Activated T-cell treated with anti-CD3 and anti-CD28 coated beads, Interleukin-2, amount 50 U/mL, for 24 hours (primary cell): Measurements from ENCODE around the gene PLEKHG2.
A peak's percentile ranks its signal among the peaks of the same experiment; 100 is the strongest.

ENCODE experiments used
- DNase-seq: peaks from one replicate; pipeline ENCODE4 v3.0.0-alpha.2; 2020
- H3K27ac Mint-ChIP-seq: 2 replicates; pipeline ENCODE4 v1.8.0; 2020; ENCODE audit warnings: mild to moderate bottlenecking, mixed read lengths
- H3K27me3 Mint-ChIP-seq: 2 replicates; pipeline ENCODE4 v1.8.0; 2020; ENCODE audit warnings: mixed read lengths
- H3K36me3 Mint-ChIP-seq: 2 replicates; pipeline ENCODE4 v1.8.0; 2020; ENCODE audit warnings: low read depth, mixed read lengths
- H3K4me1 Mint-ChIP-seq: 2 replicates; pipeline ENCODE4 v1.8.0; 2020; ENCODE audit warnings: low read depth, mixed read lengths
- H3K4me3 Mint-ChIP-seq: 2 replicates; pipeline ENCODE4 v1.8.0; 2020; ENCODE audit warnings: mild to moderate bottlenecking, moderate library complexity, mixed read lengths
- H3K9me3 Mint-ChIP-seq: 2 replicates; pipeline ENCODE4 v1.8.0; 2020; ENCODE audit warnings: mixed read lengths

Gene PLEKHG2

DNA sequence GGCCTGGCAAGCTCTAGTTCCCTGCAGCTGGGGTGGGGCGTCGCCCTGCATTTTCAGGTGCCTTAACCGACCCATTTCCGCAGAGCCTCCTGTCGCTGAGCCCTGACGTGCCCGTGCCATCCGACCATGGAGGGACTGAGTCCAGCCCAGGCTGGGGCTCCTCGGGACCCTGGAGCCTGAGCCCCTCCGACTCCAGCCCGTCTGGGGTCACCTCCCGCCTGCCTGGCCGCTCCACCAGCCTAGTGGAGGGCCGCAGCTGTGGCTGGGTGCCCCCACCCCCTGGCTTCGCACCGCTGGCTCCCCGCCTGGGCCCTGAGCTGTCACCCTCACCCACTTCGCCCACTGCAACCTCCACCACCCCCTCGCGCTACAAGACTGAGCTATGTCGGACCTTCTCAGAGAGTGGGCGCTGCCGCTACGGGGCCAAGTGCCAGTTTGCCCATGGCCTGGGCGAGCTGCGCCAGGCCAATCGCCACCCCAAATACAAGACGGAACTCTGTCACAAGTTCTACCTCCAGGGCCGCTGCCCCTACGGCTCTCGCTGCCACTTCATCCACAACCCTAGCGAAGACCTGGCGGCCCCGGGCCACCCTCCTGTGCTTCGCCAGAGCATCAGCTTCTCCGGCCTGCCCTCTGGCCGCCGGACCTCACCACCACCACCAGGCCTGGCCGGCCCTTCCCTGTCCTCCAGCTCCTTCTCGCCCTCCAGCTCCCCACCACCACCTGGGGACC lies 4.6 kb upstream of the PLEKHG2 start:
- Mint-ChIP-seq H3K36me3 (peaks cover 27% of the 10 kb centered on the region), H3K4me1 (peaks cover 59% of the 10 kb centered on the region), H3K9me3 (no peaks in the 10 kb centered on the region), H3K27me3 (no peaks in the 10 kb centered on the region), H3K27ac (peak overlapping the region; percentile 96), H3K4me3 (peak overlapping the region; percentile 96)
- peak; percentile 68 for DNase-seq

DNA sequence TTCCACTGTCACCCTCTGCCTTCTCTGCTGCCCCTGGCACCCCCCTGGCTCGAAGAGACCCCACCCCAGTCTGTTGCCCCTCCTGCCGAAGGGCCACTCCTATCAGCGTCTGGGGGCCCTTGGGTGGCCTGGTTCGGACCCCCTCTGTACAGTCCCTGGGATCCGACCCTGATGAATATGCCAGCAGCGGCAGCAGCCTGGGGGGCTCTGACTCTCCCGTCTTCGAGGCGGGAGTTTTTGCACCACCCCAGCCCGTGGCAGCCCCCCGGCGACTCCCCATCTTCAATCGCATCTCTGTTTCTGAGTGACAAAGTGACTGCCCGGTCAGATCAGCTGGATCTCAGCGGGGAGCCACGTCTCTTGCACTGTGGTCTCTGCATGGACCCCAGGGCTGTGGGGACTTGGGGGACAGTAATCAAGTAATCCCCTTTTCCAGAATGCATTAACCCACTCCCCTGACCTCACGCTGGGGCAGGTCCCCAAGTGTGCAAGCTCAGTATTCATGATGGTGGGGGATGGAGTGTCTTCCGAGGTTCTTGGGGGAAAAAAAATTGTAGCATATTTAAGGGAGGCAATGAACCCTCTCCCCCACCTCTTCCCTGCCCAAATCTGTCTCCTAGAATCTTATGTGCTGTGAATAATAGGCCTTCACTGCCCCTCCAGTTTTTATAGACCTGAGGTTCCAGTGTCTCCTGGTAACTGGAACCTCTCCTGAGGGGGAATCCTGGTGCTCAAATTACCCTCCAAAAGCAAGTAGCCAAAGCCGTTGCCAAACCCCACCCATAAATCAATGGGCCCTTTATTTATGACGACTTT lies 3.9 kb upstream of the PLEKHG2 start:
- H3K4me1 Mint-ChIP-seq = peaks cover 55% of the 10 kb centered on the region
- no peaks in the 10 kb centered on the region for H3K27me3 Mint-ChIP-seq
- peak overlapping the region; percentile 96 for H3K27ac Mint-ChIP-seq
- H3K36me3 Mint-ChIP-seq = peaks cover 30% of the 10 kb centered on the region
- H3K4me3 Mint-ChIP-seq = peak overlapping the region; percentile 96
- no peaks in the 10 kb centered on the region for H3K9me3 Mint-ChIP-seq
- peak; percentile 54 for DNase-seq

- Mint-ChIP-seq H3K27ac (peak overlapping the region; percentile 97), H3K9me3 (no peaks in the 10 kb centered on the region), H3K4me3 (peak overlapping the region; percentile 96), H3K27me3 (no peaks in the 10 kb centered on the region), H3K36me3 (peaks cover 34% of the 10 kb centered on the region), H3K4me1 (peaks cover 57% of the 10 kb centered on the region)
- peak; percentile 83 for DNase-seq
Observed at GRCh38 chr19:39409208-39410016, 3.1 kb upstream of the PLEKHG2 start.

GRCh38 chr19:39410017-39410830 lies 2.2 kb upstream of the PLEKHG2 start:
- peak overlapping the region; percentile 85 for H3K4me3 Mint-ChIP-seq
- no peaks in the 10 kb centered on the region for H3K9me3 Mint-ChIP-seq
- peak; percentile 75 for DNase-seq
- no peaks in the 10 kb centered on the region for H3K27me3 Mint-ChIP-seq
- peak overlapping the region; percentile 97 for H3K27ac Mint-ChIP-seq
- peaks cover 51% of the 10 kb centered on the region for H3K4me1 Mint-ChIP-seq
- H3K36me3 Mint-ChIP-seq = peaks cover 40% of the 10 kb centered on the region

DNA sequence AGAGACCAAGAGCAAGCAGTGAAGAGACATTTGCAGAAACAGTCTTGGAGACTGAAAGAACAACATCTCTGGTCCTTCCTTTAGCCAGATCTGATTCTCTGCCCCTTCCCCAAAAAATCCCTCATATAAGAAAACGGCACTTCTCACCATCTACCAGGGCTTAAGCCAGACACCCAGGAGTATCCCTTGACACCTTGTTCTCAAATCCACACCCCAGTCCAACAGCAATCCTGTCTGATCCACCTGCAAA lies 1.7 kb upstream of the PLEKHG2 start:
- Mint-ChIP-seq H3K27me3 (no peaks in the 10 kb centered on the region), H3K36me3 (peaks cover 46% of the 10 kb centered on the region), H3K9me3 (no peaks in the 10 kb centered on the region), H3K4me1 (peaks cover 46% of the 10 kb centered on the region), H3K27ac (peak overlapping the region; percentile 97), H3K4me3 (peak overlapping the region; percentile 85)
- no peak for DNase-seq

- peak overlapping the region; percentile 97 for H3K27ac Mint-ChIP-seq
- no peaks in the 10 kb centered on the region for H3K9me3 Mint-ChIP-seq
- H3K27me3 Mint-ChIP-seq = no peaks in the 10 kb centered on the region
- H3K4me1 Mint-ChIP-seq = peaks cover 41% of the 10 kb centered on the region
- peak overlapping the region; percentile 85 for H3K4me3 Mint-ChIP-seq
- peak; percentile 46 for DNase-seq
- H3K36me3 Mint-ChIP-seq = peaks cover 48% of the 10 kb centered on the region
Observed at GRCh38 chr19:39411081-39411831, 1.2 kb upstream of the PLEKHG2 start.

- Mint-ChIP-seq H3K4me3 (peak overlapping the region; percentile 85), H3K27me3 (no peaks in the 10 kb centered on the region), H3K36me3 (peaks cover 47% of the 10 kb centered on the region), H3K4me1 (peaks cover 40% of the 10 kb centered on the region), H3K9me3 (no peaks in the 10 kb centered on the region), H3K27ac (peak overlapping the region; percentile 97)
- DNase-seq = peak; percentile 89
Observed at GRCh38 chr19:39411832-39412099, 703 bp upstream of the PLEKHG2 start.

GRCh38 chr19:39412867-39413271 lies 400 bp downstream of the PLEKHG2 start:
- H3K27ac Mint-ChIP-seq = peak overlapping the region; percentile 97
- peaks cover 40% of the 10 kb centered on the region for H3K4me1 Mint-ChIP-seq
- no peak for DNase-seq
- H3K4me3 Mint-ChIP-seq = peak overlapping the region; percentile 85
- H3K27me3 Mint-ChIP-seq = no peaks in the 10 kb centered on the region
- peaks cover 40% of the 10 kb centered on the region for H3K36me3 Mint-ChIP-seq
- H3K9me3 Mint-ChIP-seq = no peaks in the 10 kb centered on the region

DNA sequence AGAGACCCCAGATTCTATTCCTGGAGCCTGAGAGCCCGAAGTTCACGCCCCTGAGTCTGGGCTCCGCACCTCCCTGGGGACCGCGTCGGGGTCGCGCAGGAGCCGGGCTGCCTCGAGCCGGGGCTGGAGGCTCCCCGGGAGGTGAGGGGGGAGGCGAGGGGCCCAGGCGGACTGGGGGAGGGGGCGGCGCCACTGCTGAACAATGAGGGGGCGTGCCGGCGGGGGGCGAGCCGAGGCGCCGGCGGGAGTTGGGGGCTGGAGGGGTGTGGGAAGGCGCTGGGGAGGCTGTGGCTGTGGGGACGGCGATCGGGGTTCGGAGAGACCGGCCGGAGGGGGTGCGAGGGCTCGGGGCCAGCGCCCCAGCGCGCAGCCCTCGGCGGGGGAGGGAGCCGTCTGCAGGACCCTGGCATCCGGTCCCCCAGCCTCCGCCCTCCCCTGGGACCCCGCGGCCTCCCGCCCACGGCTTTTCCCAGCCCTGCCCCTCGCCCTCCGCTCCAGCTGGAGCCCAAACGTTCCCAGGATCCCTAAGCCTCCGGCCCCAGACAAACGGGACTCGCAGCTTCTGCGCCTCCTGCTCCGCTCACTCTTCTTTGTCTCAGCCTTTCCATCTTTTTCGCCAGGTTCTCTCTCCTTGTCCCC lies 922 bp downstream of the PLEKHG2 start:
- DNase-seq = peak; percentile 62
- Mint-ChIP-seq H3K27ac (peak overlapping the region; percentile 97), H3K9me3 (no peaks in the 10 kb centered on the region), H3K27me3 (no peaks in the 10 kb centered on the region), H3K36me3 (peaks cover 40% of the 10 kb centered on the region), H3K4me3 (peak overlapping the region; percentile 85), H3K4me1 (peaks cover 40% of the 10 kb centered on the region)

DNA sequence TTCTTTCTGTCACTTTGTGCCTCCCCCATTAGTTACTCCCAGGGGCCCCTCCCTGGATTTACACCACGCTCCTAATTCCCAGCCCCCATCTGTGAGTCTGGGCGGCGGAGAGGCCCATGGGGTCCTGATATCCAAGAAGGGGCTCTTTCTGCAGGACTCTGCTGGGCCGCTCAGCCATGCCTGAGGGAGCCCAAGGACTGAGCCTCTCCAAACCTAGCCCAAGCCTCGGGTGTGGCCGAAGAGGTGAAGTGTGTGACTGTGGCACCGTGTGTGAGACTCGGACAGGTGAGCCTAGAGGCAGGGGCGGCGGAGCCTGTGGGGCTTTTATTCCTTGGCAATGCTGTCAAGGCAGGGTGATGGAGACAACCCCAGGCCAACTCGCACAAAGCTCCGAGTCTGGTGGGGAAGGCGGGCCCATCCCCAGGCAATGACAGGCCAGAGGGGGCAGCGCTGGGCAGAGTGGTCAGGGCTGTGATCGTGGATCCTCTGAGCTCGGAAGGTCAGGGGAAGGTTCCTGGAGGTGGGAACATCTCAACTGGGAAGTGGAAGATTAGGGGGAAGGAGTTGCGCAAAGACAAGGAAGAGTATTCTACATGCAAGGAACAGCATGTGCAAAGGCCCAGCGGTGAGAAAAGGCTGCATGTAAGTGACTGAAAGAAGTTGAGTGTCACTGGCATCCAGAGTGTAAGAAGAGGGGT lies 1.6 kb downstream of the PLEKHG2 start:
- peaks cover 41% of the 10 kb centered on the region for H3K36me3 Mint-ChIP-seq
- H3K27ac Mint-ChIP-seq = peak overlapping the region; percentile 86
- H3K27me3 Mint-ChIP-seq = no peaks in the 10 kb centered on the region
- H3K4me1 Mint-ChIP-seq = peaks cover 34% of the 10 kb centered on the region
- H3K9me3 Mint-ChIP-seq = no peaks in the 10 kb centered on the region
- peak overlapping the region; percentile 85 for H3K4me3 Mint-ChIP-seq
- no peak for DNase-seq

GRCh38 chr19:39415111-39416046 lies 2.9 kb downstream of the PLEKHG2 start:
- Mint-ChIP-seq H3K4me1 (peaks cover 29% of the 10 kb centered on the region), H3K27ac (peak overlapping the region; percentile 40), H3K36me3 (peaks cover 45% of the 10 kb centered on the region), H3K27me3 (no peaks in the 10 kb centered on the region), H3K4me3 (no peak overlapping the region), H3K9me3 (no peaks in the 10 kb centered on the region)
- DNase-seq = no peak
